RWPE1 (cell line): ENCODE results near the gene ANXA11.
"Not testable (repeated sequence)": the region's sequence is repeated elsewhere in the genome, so short reads cannot be mapped to it uniquely, and the experiment has no call there.

Experiments
- CTCF ChIA-PET: fragments of 350-600 bp; sonication (Branson Sonifier 250); formaldehyde crosslinking; extraction: SDS; loops from one replicate; lab custom pipeline; 2021; lab: Yijun Ruan, JAX
- POLR2A ChIA-PET: fragments of 400-600 bp; formaldehyde crosslinking; extraction: SDS; loops from one replicate; lab custom pipeline; 2020; ENCODE audit warnings: antibody characterized with exemption; ENCODE audit not compliant: low non-redundant PET; lab: Yijun Ruan, JAX
- DNase-seq: peaks from one replicate; pipeline ENCODE4 v3.0.0; 2012; ENCODE audit warnings: low spot score
- H3K27ac ChIP-seq: fragments of 450-650 bp; 2 replicates; pipeline ENCODE4 v1.5.1; 2017
- TF ChIP-seq, protein P1 (sequence below): fragments of 450-650 bp; conservative IDR thresholded peaks from 2 replicates; pipeline ENCODE4 v1.5.1; 2017; ENCODE audit warnings: low read depth, mild to moderate bottlenecking

The ANXA11 gene

DNA sequence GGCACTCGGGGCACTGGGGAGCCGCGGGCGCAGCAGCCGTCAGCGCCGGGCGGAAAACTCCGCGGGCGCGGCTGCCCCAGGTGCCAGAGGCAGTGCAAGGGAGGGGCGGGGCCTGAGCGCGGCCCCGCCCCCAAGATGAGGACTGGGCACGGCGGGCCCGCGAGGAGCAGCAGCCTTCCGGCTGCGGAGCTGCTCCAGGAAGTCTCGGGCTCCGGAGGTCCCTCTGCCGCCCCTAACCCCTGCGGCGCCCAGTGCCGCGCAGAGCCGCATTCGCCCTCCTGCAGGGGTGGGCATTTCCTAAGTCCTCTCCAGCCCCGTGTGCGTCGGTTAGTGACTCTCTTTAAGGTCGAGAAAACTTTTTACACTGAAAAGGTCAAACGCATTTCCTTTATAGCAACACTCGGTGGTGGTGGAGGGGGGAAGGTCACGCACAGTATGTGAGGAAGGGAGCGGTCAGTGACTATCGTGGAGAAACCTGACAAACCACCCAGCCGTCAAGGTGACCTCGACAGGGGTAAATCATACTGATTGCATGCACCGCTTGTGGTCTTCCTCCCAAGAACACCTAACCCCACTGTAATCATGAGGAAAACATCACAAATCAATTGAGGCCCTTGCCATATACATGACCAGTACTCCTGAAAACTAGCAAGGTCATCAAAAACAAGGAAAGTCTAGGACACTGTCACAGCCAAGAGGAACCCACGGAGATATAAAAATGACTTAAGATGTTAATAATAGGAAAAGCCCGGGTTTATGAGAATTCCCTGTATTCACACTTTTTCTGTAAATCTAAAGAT is at the start of gene ANXA11:
Gene ANXA11, minus strand, starts transcription at position 61 of the 800 bp plus-strand sequence. CDS start 32,676 bp downstream, outside the sequence.
- DNase-seq, result peak; percentile 86
- TF ChIP-seq, protein P1, sequence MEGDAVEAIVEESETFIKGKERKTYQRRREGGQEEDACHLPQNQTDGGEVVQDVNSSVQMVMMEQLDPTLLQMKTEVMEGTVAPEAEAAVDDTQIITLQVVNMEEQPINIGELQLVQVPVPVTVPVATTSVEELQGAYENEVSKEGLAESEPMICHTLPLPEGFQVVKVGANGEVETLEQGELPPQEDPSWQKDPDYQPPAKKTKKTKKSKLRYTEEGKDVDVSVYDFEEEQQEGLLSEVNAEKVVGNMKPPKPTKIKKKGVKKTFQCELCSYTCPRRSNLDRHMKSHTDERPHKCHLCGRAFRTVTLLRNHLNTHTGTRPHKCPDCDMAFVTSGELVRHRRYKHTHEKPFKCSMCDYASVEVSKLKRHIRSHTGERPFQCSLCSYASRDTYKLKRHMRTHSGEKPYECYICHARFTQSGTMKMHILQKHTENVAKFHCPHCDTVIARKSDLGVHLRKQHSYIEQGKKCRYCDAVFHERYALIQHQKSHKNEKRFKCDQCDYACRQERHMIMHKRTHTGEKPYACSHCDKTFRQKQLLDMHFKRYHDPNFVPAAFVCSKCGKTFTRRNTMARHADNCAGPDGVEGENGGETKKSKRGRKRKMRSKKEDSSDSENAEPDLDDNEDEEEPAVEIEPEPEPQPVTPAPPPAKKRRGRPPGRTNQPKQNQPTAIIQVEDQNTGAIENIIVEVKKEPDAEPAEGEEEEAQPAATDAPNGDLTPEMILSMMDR, result no peak
- ChIA-PET CTCF (no interaction called here), POLR2A (no interaction called here)
- peak within 1 kb of the TSS; percentile 93 for H3K27ac ChIP-seq

DNA sequence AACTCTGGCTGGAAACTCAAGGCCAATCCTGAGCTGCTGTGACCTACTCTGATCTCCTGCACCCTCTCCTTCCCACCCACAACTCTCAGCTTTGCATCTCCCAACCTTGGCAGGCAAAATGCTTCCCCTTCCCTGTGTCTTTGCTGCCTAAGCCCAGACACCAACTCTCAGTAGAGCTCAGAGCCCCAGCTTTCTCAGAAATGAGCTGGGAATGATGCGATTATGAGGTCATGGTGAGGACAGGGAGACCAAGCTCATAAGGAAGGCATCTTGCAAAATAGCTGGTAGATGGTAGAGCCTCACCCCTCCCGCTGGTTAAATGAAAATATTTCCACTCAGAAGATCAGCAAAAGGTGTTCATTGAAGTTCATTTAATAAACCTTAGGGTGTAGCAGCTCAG is 49.4 kb upstream of the ANXA11 start:
- H3K27ac ChIP-seq, DNase-seq, CTCF ChIA-PET, POLR2A ChIA-PET: not testable (repeated sequence)

DNA sequence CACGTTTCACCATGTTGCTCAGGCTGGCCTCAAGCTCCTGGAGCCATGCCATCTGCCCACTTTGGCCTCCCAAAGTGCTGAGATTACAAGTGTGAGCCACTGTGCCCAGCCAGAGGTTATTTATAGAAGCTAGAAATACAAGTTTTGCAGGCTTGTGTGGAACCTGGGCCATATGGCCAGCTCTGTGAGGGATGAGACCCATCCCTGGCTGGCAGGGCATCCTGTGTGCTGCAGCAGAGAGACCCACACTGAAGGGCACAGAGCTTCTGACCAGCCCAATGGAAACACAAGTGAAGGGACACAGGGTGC is 48.6 kb upstream of the ANXA11 start:
- DNase-seq, CTCF ChIA-PET, POLR2A ChIA-PET, H3K27ac ChIP-seq: not testable (repeated sequence)

DNA sequence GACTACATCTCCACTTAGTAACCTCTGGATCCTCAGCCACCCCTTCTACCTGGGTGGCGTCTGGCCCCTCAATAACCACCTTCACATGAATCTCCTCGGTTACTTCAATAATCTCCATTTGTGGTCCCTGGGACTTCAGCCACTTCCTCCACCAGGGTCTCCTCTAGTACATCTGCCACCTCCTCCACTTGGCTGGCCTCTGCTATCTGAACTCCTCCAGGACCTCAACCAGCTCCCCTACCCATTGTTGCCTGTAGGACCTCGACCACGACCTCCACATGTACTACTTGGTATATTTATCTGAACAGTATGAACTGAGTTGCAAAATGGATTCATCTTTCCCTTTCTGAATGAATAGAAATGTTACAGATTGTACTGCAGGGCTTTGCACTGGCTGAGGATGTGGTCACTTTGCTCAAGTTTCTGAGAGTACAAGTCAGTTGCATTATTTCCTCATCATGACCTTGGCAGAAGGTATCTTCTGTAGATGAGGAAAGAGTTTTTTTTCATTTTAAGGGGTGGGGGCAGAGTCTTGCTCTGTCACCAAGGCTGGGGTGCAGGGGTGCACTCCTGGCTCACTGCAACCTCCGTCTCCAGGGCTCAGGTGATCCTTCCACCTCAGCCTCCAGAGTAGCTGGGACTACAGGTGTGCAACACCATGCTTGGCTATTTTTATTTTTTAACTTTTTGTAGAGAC is 48.1 kb upstream of the ANXA11 start:
- H3K27ac ChIP-seq, result no peak overlapping the region
- POLR2A ChIA-PET, result no interaction called here
- CTCF ChIA-PET, result interaction anchor here (0.7 kb wide), 1 partner anchor 116 kb away, joined by 3 read pairs; no protein-coding TSS in a partner anchor
- TF ChIP-seq, protein P1, result no peak
- DNase-seq, result no peak

DNA sequence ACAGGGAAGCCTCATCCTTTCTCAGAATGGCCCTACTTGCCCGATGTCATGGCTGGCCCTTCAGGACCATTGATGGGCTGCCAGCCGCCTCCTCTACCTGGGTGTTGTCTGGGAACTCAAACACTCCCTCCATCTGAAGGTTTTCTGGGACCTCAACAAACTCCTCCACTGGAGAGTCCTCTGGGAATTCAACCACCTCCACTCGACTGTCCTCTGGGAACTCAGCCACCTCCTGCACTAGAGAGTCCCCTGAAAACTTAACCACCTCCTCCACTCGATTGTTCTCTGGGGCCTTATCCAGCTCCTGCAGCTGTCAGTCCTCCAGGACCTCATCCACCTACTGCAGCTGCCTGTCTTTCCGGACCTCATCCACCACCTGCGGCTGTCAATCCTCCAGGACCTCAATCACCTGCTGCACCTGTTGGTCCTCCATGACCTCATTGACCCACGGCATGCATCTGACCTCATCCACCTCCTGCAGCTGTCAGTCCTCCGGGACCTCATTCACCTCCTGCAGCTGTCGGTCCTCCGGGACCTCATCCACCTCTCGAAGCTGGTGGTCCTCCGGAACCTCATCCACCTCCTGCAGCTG is 47.1 kb upstream of the ANXA11 start:
- no peak overlapping the region for H3K27ac ChIP-seq
- TF ChIP-seq, protein P1, result no peak
- no peak for DNase-seq
- POLR2A ChIA-PET, result no interaction called here
- CTCF ChIA-PET, result interaction anchor here (0.6 to 0.7 kb wide), 2 partner anchors 211 to 1132 kb away, joined by 3 read pairs; no protein-coding TSS in a partner anchor

DNA sequence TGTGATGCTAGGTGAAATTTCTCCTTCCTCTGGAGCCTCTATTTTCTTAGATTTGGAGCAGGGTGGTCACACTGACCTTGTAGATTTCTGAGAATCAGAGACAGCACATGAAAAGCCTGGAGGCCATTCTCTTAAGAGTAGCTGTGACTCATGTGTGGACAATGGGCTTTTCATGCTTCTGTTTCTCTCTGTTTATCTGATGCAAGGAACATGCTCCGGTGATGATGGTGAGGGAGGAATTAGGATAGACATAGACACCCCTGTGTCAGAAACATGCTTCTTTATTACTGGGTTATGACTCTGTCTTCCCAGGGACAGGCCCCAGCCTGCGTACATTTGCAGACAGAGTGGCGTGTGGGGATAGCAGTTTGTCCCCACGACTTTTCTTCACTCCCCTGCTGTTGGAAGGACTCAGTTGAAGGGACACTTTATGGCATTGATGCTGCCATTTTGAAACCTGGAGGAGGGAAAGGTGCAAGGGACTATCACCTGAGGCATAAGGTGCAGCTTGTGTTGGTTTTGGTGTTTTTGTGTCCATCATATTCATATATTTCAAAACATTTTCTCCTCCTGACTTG is 46.5 kb upstream of the ANXA11 start:
- DNase-seq, CTCF ChIA-PET, H3K27ac ChIP-seq, POLR2A ChIA-PET: not testable (repeated sequence)

DNA sequence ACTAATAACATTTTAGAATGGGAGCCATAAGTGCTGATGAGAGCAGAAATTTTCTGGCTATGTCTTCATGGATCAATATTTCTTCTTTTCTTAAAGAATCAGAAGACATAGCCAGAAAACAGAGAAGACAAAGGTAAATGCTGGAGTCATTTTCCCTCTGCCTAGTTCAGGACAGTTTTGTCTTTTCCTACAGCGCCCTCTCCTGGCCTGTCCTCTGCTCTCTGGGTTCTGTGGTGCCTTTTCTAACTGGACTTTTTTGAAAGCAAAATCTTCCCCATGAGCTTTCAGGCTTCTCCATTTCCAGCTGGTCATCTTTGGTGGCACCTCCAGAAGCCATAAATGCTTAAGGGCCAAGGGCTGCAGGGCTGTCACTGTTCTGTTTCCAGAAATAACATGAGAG is 45.1 kb upstream of the ANXA11 start:
- H3K27ac ChIP-seq, DNase-seq, POLR2A ChIA-PET, CTCF ChIA-PET: not testable (repeated sequence)

DNA sequence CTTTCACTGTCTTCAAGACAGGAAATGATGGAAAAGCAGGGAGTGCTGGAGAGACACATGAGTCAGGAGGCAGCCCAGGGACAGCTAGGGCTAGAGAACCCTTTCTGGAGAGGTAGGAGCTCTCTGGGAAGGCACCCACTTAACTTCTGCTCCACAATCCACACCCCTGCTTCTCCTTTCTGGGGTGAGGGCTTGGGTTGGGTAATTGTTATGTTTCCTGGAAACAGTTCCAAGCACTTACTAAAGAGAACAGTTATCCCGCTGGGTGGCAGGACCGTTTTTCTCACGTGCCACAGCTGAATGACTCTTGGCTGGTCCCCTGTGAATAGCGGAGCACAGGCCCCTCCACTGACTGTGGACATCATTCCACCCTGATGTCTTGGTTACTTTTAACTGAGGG is 44.6 kb upstream of the ANXA11 start:
- H3K27ac ChIP-seq, DNase-seq, POLR2A ChIA-PET, CTCF ChIA-PET: not testable (repeated sequence)

DNA sequence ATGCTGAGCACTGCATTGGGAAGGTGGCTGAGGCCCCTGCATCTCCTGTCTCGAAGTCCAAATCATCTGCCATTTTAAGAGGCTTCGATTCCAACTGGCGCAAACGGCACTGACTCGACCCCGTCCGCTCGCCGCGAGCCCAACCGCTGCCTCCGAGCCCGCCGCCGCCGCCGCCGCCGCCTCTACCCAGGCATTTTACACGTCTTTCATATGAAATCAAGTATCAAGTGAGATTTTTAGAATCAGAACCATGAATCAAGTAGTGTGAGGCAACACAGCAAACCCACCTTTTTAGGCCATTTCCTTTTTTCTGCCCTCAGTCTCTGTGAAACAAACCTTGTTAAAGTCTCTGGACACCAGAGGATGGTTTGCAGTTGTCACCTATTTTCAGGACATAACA is 42.3 kb upstream of the ANXA11 start:
- CTCF ChIA-PET, DNase-seq, POLR2A ChIA-PET, H3K27ac ChIP-seq: not testable (repeated sequence)

DNA sequence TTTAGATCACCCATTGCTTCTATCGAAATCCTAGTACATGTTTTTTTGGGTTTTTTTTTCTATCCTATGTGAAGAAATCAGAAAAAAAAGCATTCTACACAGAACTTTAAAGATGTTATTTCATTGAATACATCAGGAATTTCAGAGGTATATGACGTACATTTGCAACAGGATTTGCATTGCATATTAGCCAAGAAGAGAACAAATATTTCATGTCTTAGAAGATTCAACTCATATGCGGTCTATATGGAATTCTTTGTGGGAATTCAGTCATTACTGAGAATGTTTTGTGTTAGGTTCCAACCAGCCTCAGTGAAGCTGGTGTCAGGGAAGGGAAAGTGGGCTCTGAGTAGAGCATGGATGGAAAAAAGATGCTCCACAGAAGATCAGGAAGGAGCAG is 39.0 kb upstream of the ANXA11 start:
- CTCF ChIA-PET, H3K27ac ChIP-seq, DNase-seq, POLR2A ChIA-PET: not testable (repeated sequence)

DNA sequence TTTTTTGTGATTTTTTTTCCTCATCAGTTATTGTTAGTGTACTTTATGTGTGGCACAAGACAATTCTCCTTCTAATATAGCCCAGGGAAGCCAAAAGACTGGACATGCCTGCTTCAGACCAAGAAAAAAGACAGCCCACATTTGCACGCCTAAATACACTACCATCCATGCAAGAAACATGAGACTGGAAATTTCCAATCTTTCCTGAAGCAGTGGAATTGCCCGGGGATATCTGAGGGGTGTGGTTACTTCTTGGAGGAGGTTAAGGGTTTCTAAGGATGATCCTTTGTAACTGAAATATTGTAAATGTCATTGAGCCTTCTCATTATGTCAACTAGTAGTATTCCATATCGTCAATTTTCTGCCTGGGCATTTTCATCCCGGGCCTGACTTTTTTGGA is 37.0 kb upstream of the ANXA11 start:
- POLR2A ChIA-PET, DNase-seq, CTCF ChIA-PET, H3K27ac ChIP-seq: not testable (repeated sequence)

DNA sequence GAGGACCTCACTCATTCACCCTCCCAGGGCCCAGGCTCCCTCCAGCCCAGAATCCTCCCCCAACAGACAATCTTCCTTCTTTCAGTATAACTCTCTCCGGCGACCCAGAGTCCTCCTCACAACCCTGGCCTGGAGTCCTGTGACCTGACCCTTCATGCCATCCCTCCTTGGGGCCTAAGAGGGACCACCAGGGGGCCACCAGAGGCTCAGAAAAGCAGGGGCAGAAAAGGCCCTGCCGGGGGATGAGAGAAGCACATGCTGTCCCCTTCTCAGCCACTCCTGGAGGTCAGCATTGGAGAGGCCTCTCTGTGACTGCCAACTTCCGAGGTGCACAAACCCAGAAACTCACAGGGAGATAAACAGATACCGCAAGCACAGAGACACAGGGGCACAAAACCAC is 31.1 kb upstream of the ANXA11 start:
- POLR2A ChIA-PET, DNase-seq, H3K27ac ChIP-seq, CTCF ChIA-PET: not testable (repeated sequence)
